Natural killer cell treated with Interleukin-12 subunit alpha and Interleukin-12 subunit beta and Interleukin-15 and Interleukin-18, amount 100 ng/mL, for 72 hours (primary cell): ENCODE data around the gene ANKRD34B. TPM values are rescaled to one million over a fixed set of nuclear protein-coding genes. Genes with fewer than 3 reads are reported as not detected.

Experiments used
- ATAC-seq, 2 donors: fragments of 150-1000 bp; cut with Tn5 transposase in 1 of 2; sonication (Bioruptor Pico), chemical (Tn5 transposase) in 1 of 2; 2 replicates each; pipeline ENCODE4 v1.10.0; 2021
- DNase-seq: peaks from one replicate; pipeline ENCODE4 v3.0.0; 2022; ENCODE audit warnings: low spot score
- H3K27ac Mint-ChIP-seq, 2 donors: 1 replicate in 1 of 2; 2 replicates in 1 of 2; pipeline ENCODE4 v1.8.0; 2022; ENCODE audit warnings: mixed read lengths in 2 of 2, mild to moderate bottlenecking in 1 of 2, moderate library complexity in 1 of 2
- H3K27me3 Mint-ChIP-seq, 2 donors: 1 replicate in 1 of 2; 2 replicates in 1 of 2; pipeline ENCODE4 v1.8.0; 2022; ENCODE audit warnings: mixed read lengths in 2 of 2
- H3K36me3 Mint-ChIP-seq: one replicate; pipeline ENCODE4 v1.8.0; 2022; ENCODE audit warnings: mixed read lengths
- H3K4me1 Mint-ChIP-seq, 2 donors: 1 replicate in 1 of 2; 2 replicates in 1 of 2; pipeline ENCODE4 v1.8.0; 2022; ENCODE audit warnings: low read depth in 2 of 2, mixed read lengths in 2 of 2, mild to moderate bottlenecking in 1 of 2
- H3K4me3 Mint-ChIP-seq: one replicate; pipeline ENCODE4 v1.8.0; 2022; ENCODE audit warnings: mixed read lengths
- H3K9me3 Mint-ChIP-seq: 2 replicates; pipeline ENCODE4 v1.8.0; 2022; ENCODE audit warnings: mixed read lengths
- total RNA-seq, 2 donors: library from RNA; stranded (reverse); gene quantifications; one replicate each; pipeline ENCODE4 v1.2.3, GENCODE V29; 2022

The ANKRD34B gene
- total RNA-seq, 2 donors from 2014 or later = not detected

- peaks cover 32 to 52% of the 10 kb centered on the region in 2 donors for H3K27me3 Mint-ChIP-seq
- no peaks in the 10 kb centered on the region for H3K36me3 Mint-ChIP-seq
- no peaks in the 10 kb centered on the region for H3K4me1 Mint-ChIP-seq
- ATAC-seq (no peak), DNase-seq (no peak)
- H3K9me3 Mint-ChIP-seq = no peaks in the 10 kb centered on the region
- no peak overlapping the region for H3K27ac Mint-ChIP-seq
- H3K4me3 Mint-ChIP-seq = no peak overlapping the region
Observed at GRCh38 chr5:80554646-80555045, 15.4 kb downstream of the ANKRD34B start.

GRCh38 chr5:80541392-80541791, 28.7 kb downstream of the ANKRD34B start:
- ATAC-seq = no peak
- Mint-ChIP-seq H3K4me1 (no peaks in the 10 kb centered on the region), H3K27ac (no peak overlapping the region), H3K9me3 (no peaks in the 10 kb centered on the region), H3K36me3 (no peaks in the 10 kb centered on the region), H3K27me3 (peaks cover 7 to 17% of the 10 kb centered on the region in 2 donors), H3K4me3 (no peak overlapping the region)
- DNase-seq = no peak

- Mint-ChIP-seq H3K27me3 (peaks cover 7 to 17% of the 10 kb centered on the region in 2 donors), H3K36me3 (no peaks in the 10 kb centered on the region), H3K27ac (no peak overlapping the region), H3K4me3 (no peak overlapping the region), H3K9me3 (no peaks in the 10 kb centered on the region), H3K4me1 (no peaks in the 10 kb centered on the region)
- DNase-seq (no peak), ATAC-seq (no peak)
Observed at GRCh38 chr5:80540691-80541090, 29.4 kb downstream of the ANKRD34B start.

- peak in 1 of 2 donors; percentile 41 for ATAC-seq
Observed at GRCh38 chr5:80516826-80517225, 53.3 kb downstream of the ANKRD34B start.

GRCh38 chr5:80509362-80509761, 60.7 kb downstream of the ANKRD34B start:
- Mint-ChIP-seq H3K4me3 (no peak overlapping the region), H3K9me3 (no peaks in the 10 kb centered on the region), H3K27ac (no peak overlapping the region), H3K36me3 (no peaks in the 10 kb centered on the region), H3K27me3 (peaks cover 2 to 6% of the 10 kb centered on the region in 2 donors), H3K4me1 (no peaks in the 10 kb centered on the region)
- DNase-seq = no peak
- ATAC-seq = no peak

More at GRCh38 chr5:80516826-80517225, 53.3 kb downstream of the ANKRD34B start:
- H3K36me3 Mint-ChIP-seq = no peaks in the 10 kb centered on the region
- H3K4me3 Mint-ChIP-seq = no peak overlapping the region
- H3K9me3 Mint-ChIP-seq = no peaks in the 10 kb centered on the region
- no peak for DNase-seq
- peaks cover 0 to 2% of the 10 kb centered on the region in 2 donors for H3K4me1 Mint-ChIP-seq
- peaks cover 0 to 4% of the 10 kb centered on the region in 2 donors for H3K27me3 Mint-ChIP-seq
- H3K27ac Mint-ChIP-seq = no peak overlapping the region

GRCh38 chr5:80508844-80509243, 61.2 kb downstream of the ANKRD34B start:
- Mint-ChIP-seq H3K27ac (no peak overlapping the region), H3K36me3 (no peaks in the 10 kb centered on the region), H3K4me1 (no peaks in the 10 kb centered on the region), H3K27me3 (peaks cover 2 to 11% of the 10 kb centered on the region in 2 donors), H3K4me3 (no peak overlapping the region), H3K9me3 (no peaks in the 10 kb centered on the region)
- DNase-seq (no peak), ATAC-seq (no peak)

GRCh38 chr5:80507663-80508062, 62.4 kb downstream of the ANKRD34B start:
- no peak for ATAC-seq

More at GRCh38 chr5:80507663-80508062, 62.4 kb downstream of the ANKRD34B start:
- Mint-ChIP-seq H3K9me3 (no peaks in the 10 kb centered on the region), H3K27me3 (peaks cover 0 to 12% of the 10 kb centered on the region in 2 donors), H3K27ac (no peak overlapping the region), H3K4me3 (no peak overlapping the region), H3K4me1 (no peaks in the 10 kb centered on the region), H3K36me3 (no peaks in the 10 kb centered on the region)
- no peak for DNase-seq

Other genes with a start within 250 kb of the ANKRD34B start
- gene ZFYVE16, start 162.2 kb downstream of the ANKRD34B start, total RNA-seq = 10 to 100 TPM; 19.3 to 25.6 TPM
- under 1 TPM in 1 of 2 donors, not detected in 1; 0.12 TPM for gene FAM151B, start 82.2 kb downstream of the ANKRD34B start, total RNA-seq
- 10 to 100 TPM; 13.7 to 25.9 TPM for gene MSH3, start 84.4 kb upstream of the ANKRD34B start, total RNA-seq
- 10 to 100 TPM; 29.2 to 73.8 TPM for gene DHFR, start 84.7 kb upstream of the ANKRD34B start, total RNA-seq